GM18502 (cell line): Measurements from ENCODE around the gene PTPRD.

ENCODE experiments used
- ATAC-seq: cut with Tn5 transposase; IDR thresholded peaks from one replicate; pipeline ENCODE4 v1.9.1; 2021; ENCODE audit warnings: mild to moderate bottlenecking; ENCODE audit not compliant: unreplicated experiment, poor library complexity

PTPRD gene

GRCh38 chr9:8860925-8861324 is 1751.9 kb downstream of the PTPRD start:
- no peak for ATAC-seq

- ATAC-seq, result no peak
Observed at GRCh38 chr9:8860086-8860485, 1752.7 kb downstream of the PTPRD start.

GRCh38 chr9:8859416-8859815 is 1753.4 kb downstream of the PTPRD start:
- ATAC-seq, result no peak

GRCh38 chr9:8858596-8859161 is 1754.1 kb downstream of the PTPRD start:
- ATAC-seq, result no peak

- ATAC-seq, result no peak
Observed at GRCh38 chr9:8857926-8858595, 1754.7 kb downstream of the PTPRD start.

GRCh38 chr9:8857068-8857925 is 1755.5 kb downstream of the PTPRD start:
- no peak for ATAC-seq

GRCh38 chr9:8856396-8857067 is 1756.3 kb downstream of the PTPRD start:
- no peak for ATAC-seq

- no peak for ATAC-seq
Observed at GRCh38 chr9:8855046-8855445, 1757.8 kb downstream of the PTPRD start.

- ATAC-seq, result no peak
Observed at GRCh38 chr9:8852301-8852864, 1760.4 kb downstream of the PTPRD start.

GRCh38 chr9:8850914-8851313 is 1761.9 kb downstream of the PTPRD start:
- ATAC-seq, result no peak

- ATAC-seq, result no peak
Observed at GRCh38 chr9:8845808-8846207, 1767.0 kb downstream of the PTPRD start.

GRCh38 chr9:8845376-8845775 is 1767.4 kb downstream of the PTPRD start:
- no peak for ATAC-seq

GRCh38 chr9:8844549-8844948 is 1768.3 kb downstream of the PTPRD start:
- ATAC-seq, result no peak

- ATAC-seq, result no peak
Observed at GRCh38 chr9:8842402-8843193, 1770.2 kb downstream of the PTPRD start.

- ATAC-seq, result no peak
Observed at GRCh38 chr9:8838136-8838535, 1774.7 kb downstream of the PTPRD start.

- ATAC-seq, result no peak
Observed at GRCh38 chr9:8835291-8835690, 1777.5 kb downstream of the PTPRD start.

GRCh38 chr9:8832955-8833354 is 1779.8 kb downstream of the PTPRD start:
- ATAC-seq, result no peak

- no peak for ATAC-seq
Observed at GRCh38 chr9:8832386-8832785, 1780.4 kb downstream of the PTPRD start.

- no peak for ATAC-seq
Observed at GRCh38 chr9:8831568-8831967, 1781.2 kb downstream of the PTPRD start.

GRCh38 chr9:8826281-8826680 is 1786.5 kb downstream of the PTPRD start:
- no peak for ATAC-seq
